Activated CD8-positive, alpha-beta memory T cell treated with anti-CD3 and anti-CD28 coated beads for 1 hour (primary cell): ENCODE results near the gene EGFR.

ENCODE experiments used
- DNase-seq, 2 donors: peaks; one replicate each; pipeline ENCODE4 v3.0.0-alpha.2; 2020; ENCODE audit warnings: low read depth in 1 of 2; ENCODE audit errors: extremely low read depth in 1 of 2

The EGFR gene

GRCh38 chr7:55018361-55019190, at the start of gene EGFR:
EGFR (plus strand) TSS chr7:55019017; CDS start chr7:55019278, 261 bp downstream.
- no peak for DNase-seq

- no peak for DNase-seq
These were observed 49.4 kb upstream of the EGFR start for GRCh38 chr7:54969208-54969967.

GRCh38 chr7:54972733-54973294, 46.0 kb upstream of the EGFR start:
- DNase-seq = no peak

GRCh38 chr7:54978364-54979116, 40.3 kb upstream of the EGFR start:
- no peak for DNase-seq

- no peak for DNase-seq
These were observed 38.3 kb upstream of the EGFR start for GRCh38 chr7:54980521-54980920.

GRCh38 chr7:54981913-54982312, 36.9 kb upstream of the EGFR start:
- DNase-seq = no peak

- DNase-seq = no peak
These were observed 33.1 kb upstream of the EGFR start for GRCh38 chr7:54985426-54986330.

GRCh38 chr7:54986716-54987115, 32.1 kb upstream of the EGFR start:
- no peak for DNase-seq

GRCh38 chr7:54987772-54988171, 31.0 kb upstream of the EGFR start:
- DNase-seq = no peak

- DNase-seq = no peak
These were observed 30.3 kb upstream of the EGFR start for GRCh38 chr7:54988516-54988915.

- DNase-seq = no peak
These were observed 29.2 kb upstream of the EGFR start for GRCh38 chr7:54989453-54990225.

GRCh38 chr7:54991341-54991740, 27.5 kb upstream of the EGFR start:
- no peak for DNase-seq

GRCh38 chr7:54992871-54993475, 25.8 kb upstream of the EGFR start:
- DNase-seq = no peak

GRCh38 chr7:54995166-54995565, 23.7 kb upstream of the EGFR start:
- DNase-seq = no peak

GRCh38 chr7:54995610-54996363, 23.0 kb upstream of the EGFR start:
- no peak for DNase-seq

- DNase-seq = no peak
These were observed 22.4 kb upstream of the EGFR start for GRCh38 chr7:54996391-54996790.

- no peak for DNase-seq
These were observed 14.2 kb upstream of the EGFR start for GRCh38 chr7:55004579-55004978.

- DNase-seq = no peak
These were observed 13.5 kb upstream of the EGFR start for GRCh38 chr7:55005241-55005851.
